SIG-M5 treated with dmso at 0.1 percent for 504 hours (cell line): ENCODE measurements around the gene GJA5.

Experiments used
- DNase-seq: peaks from one replicate; lab custom pipeline; 2025; ENCODE audit not compliant: unreplicated experiment; lab: John Stamatoyannopoulos, UW

The GJA5 gene

GRCh38 chr1:147760481-147761260, at the start of gene GJA5:
Gene GJA5, minus strand, starts transcription at chr1:147760602. Its CDS starts 1,364 bp downstream, at chr1:147759238.
- DNase-seq = no peak

DNA sequence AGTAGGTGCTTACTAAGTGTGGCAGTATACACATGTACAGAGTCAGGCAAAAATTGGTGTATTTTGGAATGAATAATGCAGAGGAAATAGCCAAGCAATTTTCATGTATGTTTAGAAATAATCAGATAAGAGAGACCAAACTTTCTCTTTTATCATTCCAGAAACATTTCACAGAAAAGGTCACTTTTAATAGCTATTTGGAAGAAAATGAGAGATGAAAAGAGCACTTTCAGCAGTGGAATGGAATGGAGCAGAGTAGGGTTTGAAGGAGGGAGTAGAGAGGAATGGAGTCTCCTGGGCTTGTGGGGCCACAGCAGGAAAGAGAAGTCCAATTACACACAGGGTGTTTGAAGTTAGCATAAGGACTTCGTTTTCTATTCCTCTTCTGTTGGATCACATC, 48.8 kb upstream of the GJA5 start:
- DNase-seq = no peak

- DNase-seq = no peak
Observed at GRCh38 chr1:147808025-147808424, 47.6 kb upstream of the GJA5 start.

GRCh38 chr1:147807405-147807804, 47.0 kb upstream of the GJA5 start:
- DNase-seq = no peak

GRCh38 chr1:147804942-147805723, 44.7 kb upstream of the GJA5 start:
- DNase-seq = no peak

GRCh38 chr1:147800804-147801203, 40.4 kb upstream of the GJA5 start:
- DNase-seq = no peak

GRCh38 chr1:147798731-147799130, 38.3 kb upstream of the GJA5 start:
- no peak for DNase-seq

GRCh38 chr1:147794570-147794969, 34.2 kb upstream of the GJA5 start:
- DNase-seq = no peak

GRCh38 chr1:147791876-147792275, 31.5 kb upstream of the GJA5 start:
- DNase-seq = no peak

DNA sequence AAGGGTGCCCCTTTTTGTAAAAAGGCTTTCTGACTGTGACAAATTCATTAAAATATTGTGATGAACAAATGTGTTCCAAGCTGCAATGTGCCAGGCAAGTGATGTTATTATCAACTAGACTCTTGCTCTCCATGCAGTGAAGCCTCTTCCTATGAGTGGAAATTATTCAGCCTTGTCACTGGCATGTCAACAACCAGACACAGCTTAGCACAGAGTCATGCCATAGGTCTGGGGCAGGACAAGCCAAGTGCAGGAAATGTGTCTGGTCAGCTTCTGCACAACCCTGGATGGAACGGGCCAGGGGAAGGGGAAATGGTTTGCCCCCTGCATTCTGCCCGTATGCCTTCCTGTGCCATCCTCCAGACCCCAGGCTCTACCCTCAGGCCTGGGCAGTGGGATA, 27.4 kb upstream of the GJA5 start:
- DNase-seq = no peak

DNA sequence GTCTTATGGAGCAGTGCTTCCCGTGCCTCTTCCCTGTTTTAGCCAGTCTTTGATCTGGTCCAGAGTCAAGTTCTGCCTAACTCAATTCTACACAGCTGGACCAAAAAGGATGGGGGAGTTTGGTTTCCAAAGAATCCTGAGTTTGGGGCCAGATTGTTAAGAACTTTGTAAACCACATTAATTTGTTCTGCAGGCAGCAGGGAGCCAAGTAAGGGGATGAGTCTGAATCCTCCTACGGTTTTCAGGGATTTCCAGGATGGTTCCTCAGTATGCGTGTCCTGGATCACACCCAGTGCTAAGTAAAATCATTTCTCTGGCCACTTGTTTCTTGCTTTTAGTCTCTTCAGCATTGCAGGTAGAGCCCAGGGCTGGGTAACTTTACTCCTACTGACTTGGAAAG, 26.1 kb upstream of the GJA5 start:
- DNase-seq = no peak

DNA sequence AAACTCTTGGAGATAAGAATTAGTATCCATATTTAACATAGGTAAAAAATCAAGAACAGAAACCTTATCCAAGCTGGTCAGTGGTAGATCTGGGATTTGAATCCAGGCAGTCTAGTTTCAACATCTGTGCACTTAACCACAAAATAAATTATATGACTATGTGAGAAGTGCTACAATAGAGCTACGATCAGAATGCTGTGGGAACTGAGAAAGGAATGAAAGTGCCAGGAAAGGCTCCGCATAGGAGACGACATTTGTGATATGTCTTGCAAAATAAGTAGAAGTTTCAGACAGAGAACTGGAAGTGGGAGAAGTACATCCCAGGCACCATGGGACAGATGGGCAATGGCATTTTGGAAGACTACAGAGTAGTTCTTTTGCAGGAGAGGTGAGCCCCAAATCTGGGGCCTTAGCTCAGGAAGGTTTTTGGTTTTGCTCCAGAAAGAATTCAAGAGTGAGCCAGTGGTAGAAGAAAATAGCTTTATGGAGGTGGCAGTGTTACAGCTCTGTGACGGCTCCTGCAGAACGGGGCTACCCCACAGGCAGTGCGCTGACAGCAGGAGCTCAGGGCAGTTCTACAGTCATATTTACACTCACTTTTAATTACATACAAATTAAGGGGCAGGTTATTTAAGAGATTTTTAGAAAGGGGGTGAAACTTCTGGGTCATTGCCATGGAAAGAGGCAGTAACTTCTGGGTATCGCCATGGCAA, 25.5 kb upstream of the GJA5 start:
- no peak for DNase-seq

GRCh38 chr1:147784941-147785340, 24.5 kb upstream of the GJA5 start:
- DNase-seq = no peak

DNA sequence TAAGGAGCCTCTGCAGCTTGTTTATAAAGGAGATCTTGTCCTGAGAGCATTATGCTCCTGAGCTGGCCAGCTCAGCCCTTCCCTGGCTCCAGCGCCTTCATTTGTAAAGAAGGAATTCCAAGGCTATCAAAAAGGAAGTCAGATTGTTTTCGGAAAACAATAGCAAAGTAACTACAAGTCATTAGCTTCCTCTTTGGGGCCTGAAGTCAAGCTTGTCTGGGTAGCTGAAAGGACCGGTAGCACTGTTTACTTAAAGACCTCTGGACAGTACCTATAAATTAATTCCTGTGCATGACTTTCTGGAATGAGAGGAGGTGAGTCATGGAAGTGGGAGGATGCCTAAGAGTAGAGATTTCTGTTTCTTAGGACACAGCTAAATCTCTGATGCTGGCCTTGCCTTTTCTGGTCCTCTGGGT, 20.7 kb upstream of the GJA5 start:
- DNase-seq = no peak

DNA sequence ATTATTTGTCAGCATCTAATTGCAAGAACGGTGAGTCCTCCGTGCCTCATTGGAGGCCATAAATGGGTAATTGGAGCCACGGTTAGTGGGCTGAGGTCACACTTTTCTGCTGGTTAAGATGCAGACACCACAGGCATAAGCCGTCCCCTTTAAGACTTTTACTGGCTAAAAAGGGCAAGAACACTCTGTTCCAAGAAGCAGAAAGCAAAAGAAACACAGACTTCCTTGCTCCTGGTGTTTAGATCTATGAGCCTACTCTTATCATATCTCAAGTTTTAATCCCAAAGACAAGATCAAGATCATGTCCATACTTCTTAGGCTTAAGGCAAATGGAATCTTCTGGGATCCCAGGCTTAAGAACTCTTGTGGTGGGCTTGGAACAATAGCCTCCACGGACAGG, 17.3 kb upstream of the GJA5 start:
- no peak for DNase-seq

- DNase-seq = no peak
Observed at GRCh38 chr1:147773215-147773715, 12.9 kb upstream of the GJA5 start.

DNA sequence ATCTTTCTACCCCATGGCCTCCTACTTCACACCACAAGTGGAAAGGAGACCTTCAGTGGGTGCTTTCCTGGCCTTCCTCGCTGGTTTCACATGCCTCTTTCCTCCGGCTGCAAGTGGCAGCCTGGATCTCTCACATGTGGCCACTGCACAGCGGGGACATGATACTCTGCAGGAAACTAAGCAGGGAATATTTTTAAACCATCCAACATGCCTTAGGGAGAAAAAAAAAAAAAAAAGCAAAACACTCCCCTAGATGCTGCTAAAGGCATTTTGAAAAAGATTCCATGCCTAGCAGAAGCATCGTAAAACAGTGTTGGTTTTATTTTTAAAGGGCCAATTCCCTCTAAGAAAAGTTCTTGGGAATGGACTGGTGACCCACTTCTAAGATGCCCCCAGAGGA, 12.2 kb upstream of the GJA5 start:
- no peak for DNase-seq

DNA sequence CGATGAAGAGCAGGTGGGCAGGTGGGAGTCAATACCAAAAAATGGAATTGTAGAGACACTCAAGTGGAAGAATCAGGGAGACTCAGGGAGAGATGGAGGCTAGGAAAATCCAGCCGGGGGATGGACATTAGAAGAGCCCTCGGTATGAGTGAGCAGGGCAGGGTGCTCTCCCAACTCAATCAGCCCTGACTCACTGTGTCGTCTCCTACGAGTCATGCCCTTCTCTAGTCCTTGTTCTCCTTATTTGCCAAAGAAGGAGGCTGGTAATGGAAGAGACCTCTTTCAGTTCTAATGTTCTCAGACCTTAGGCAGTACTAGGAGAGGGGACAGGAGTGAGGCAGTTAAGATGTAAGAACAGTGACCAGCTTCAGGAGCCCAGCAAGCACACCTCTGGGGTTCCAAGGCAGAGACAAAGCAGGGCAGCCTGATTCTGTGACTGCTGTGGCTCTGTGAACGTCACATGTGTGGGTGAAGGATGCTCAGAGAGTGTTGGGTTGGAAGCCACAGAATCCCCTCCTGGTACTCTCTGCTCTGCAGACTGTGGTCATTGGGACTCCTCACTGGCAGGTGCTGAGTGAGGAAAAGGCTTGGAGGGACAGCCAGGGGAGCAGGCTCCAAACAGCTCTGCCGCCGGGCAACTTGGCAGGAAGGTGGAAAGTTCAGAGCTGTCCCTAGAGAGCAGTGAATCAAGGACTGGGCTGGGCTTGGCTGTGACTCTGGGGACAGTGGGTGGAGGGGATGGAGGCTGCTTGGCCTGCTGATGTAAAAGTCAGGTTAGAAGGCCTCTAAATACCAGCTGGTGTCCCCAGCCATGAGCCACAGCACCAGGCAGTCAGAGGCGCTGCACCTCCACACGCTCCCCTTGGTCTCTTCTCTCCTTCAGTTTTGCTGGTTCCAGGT, 11.1 kb upstream of the GJA5 start:
- no peak for DNase-seq

DNA sequence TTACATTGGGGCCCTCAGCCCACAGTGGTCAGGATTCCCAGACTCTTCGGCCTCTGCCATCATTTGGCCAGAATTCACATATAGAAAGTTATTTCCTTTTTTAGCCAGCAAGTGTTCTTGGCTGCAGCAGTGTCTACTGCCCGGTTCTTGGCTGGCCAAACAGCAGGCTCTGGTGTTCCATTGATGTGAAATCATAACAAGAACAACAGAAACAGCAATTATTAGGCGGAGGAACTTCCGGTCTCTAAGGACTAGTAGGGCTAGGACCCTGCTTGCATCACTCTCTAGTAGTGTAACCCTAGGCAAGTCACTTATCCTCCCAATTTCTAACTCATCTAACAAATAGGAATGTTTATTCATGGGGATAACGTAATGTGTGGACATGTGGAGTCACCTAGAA, 8.7 kb upstream of the GJA5 start:
- no peak for DNase-seq

- DNase-seq = no peak
Observed at GRCh38 chr1:147768582-147768981, 8.2 kb upstream of the GJA5 start.

DNA sequence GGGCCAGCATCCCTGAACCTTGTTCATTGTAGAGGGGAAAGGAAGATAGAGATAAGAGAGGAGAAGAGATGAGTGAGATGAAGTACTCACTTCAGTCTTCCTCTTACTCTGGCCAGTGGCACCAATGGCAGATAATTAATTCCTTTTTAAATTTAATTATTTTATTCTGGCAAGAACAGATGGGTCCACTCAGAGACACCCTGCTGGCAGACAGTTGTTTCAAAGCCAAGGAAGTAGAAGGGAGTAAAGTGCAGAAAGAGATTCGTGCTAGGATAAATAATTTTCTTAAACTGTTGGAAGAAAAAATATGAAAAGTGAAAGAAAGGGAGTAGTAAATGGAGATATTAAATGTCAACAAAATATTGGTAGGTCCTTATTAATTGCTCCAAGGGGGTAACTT, 7.7 kb upstream of the GJA5 start:
- DNase-seq = no peak
